K562 (cell line): ENCODE data around the gene TANC1. TPM values are rescaled to one million over a fixed set of nuclear protein-coding genes. Genes with fewer than 3 reads are reported as not detected.

Source experiments
- ARID4B ChIP-seq: sonication (generic); formaldehyde crosslinking; IDR thresholded peaks from 2 replicates; pipeline ENCODE4 v1.8.0; 2022; ENCODE audit warnings: mild to moderate bottlenecking, missing genetic modification reagents
- CBFA2T2 ChIP-seq: fragments of 450-650 bp; conservative IDR thresholded peaks from 2 replicates; pipeline ENCODE4 v1.6.1; 2017; ENCODE audit warnings: mild to moderate bottlenecking
- CTCF ChIP-seq, 3 experiments: IDR thresholded peaks in 2 of 3; conservative IDR thresholded peaks in 1 of 3; 2 replicates each; pipeline ENCODE4 v1.5.1; 2011 to 2012; ENCODE audit warnings: low read length in 3 of 3, mild to moderate bottlenecking in 3 of 3, control low read depth in 2 of 3, improper control_type of control experiment in 1 of 3, inconsistent platforms in 1 of 3, low read depth in 1 of 3, mixed read lengths in 1 of 3, moderate library complexity in 1 of 3; ENCODE audit not compliant: insufficient read depth in 2 of 3
- CTCFL ChIP-seq: IDR thresholded peaks from 2 replicates; pipeline ENCODE4 v1.6.1; 2011; ENCODE audit warnings: borderline replicate concordance, low read depth, mild to moderate bottlenecking, moderate library complexity, low read length; ENCODE audit not compliant: insufficient read depth, poor library complexity, severe bottlenecking
- DEAF1 ChIP-seq: fragments of 450-650 bp; formaldehyde crosslinking; IDR thresholded peaks from 2 replicates; pipeline ENCODE4 v1.4.0; 2020; ENCODE audit warnings: mild to moderate bottlenecking, moderate library complexity
- EZH2 ChIP-seq: IDR thresholded peaks from 2 replicates; pipeline ENCODE4 v1.6.1; 2012; ENCODE audit warnings: low read depth, mild to moderate bottlenecking, inconsistent platforms, low read length, borderline replicate concordance
- FOXA3 ChIP-seq, 2 experiments: fragments of 450-650 bp in 1 of 2; sonication (generic) in 1 of 2; formaldehyde crosslinking; IDR thresholded peaks in 1 of 2; conservative IDR thresholded peaks in 1 of 2; 2 replicates each; pipeline versions ENCODE4 v1.4.0 to v1.8.0; 2020 to 2022; ENCODE audit warnings: mild to moderate bottlenecking in 2 of 2, missing genetic modification reagents in 1 of 2
- HBP1 ChIP-seq: fragments of 450-650 bp; formaldehyde crosslinking; IDR thresholded peaks from 2 replicates; pipeline ENCODE4 v1.4.0; 2022; ENCODE audit warnings: missing genetic modification characterization
- LEF1 ChIP-seq: fragments of 450-650 bp; IDR thresholded peaks from 2 replicates; pipeline ENCODE4 v1.6.1; 2016; ENCODE audit warnings: mild to moderate bottlenecking
- NELFE ChIP-seq: IDR thresholded peaks from 2 replicates; pipeline ENCODE4 v1.6.1; 2011; ENCODE audit warnings: mild to moderate bottlenecking; ENCODE audit not compliant: insufficient read depth, insufficient read length
- PML ChIP-seq: IDR thresholded peaks from 2 replicates; pipeline ENCODE4 v1.6.1; 2012; ENCODE audit warnings: low read length, inconsistent platforms
- RAD21 ChIP-seq, 2 experiments: fragments of 250-450 bp in 1 of 2; fragments of 450-650 bp in 1 of 2; sonication (Bioruptor Pico) in 1 of 2; formaldehyde crosslinking in 1 of 2; IDR thresholded peaks in 1 of 2; conservative IDR thresholded peaks in 1 of 2; 2 replicates each; pipeline versions ENCODE4 v1.4.0 to v1.8.0; 2020 to 2022; ENCODE audit warnings: mild to moderate bottlenecking in 2 of 2, moderate library complexity in 1 of 2
- RCOR1 ChIP-seq, 2 experiments: IDR thresholded peaks; 2 replicates each; pipeline ENCODE4 v1.6.1; 2012; ENCODE audit warnings: low read depth in 2 of 2, low read length in 2 of 2, borderline replicate concordance in 1 of 2, improper control_type of control experiment in 1 of 2
- SIX5 ChIP-seq, 2 experiments: IDR thresholded peaks; 2 replicates each; pipeline ENCODE4 v1.6.1; 2011; ENCODE audit warnings: low read length in 2 of 2, borderline replicate concordance in 1 of 2, low read depth in 1 of 2, mild to moderate bottlenecking in 1 of 2, moderate library complexity in 1 of 2; ENCODE audit not compliant: insufficient read depth in 1 of 2
- SMC3 ChIP-seq: conservative IDR thresholded peaks from 2 replicates; pipeline ENCODE4 v1.6.1; 2011; ENCODE audit warnings: low read depth, low read length, improper control_type of control experiment; ENCODE audit not compliant: insufficient read depth
- polyA plus RNA-seq, 8 experiments: library from polyadenylated mRNA; depleted of rRNA in 4 of 8; stranded (reverse) in 5 of 8; unstranded in 3 of 8; fragments of >200 nt; fragmentation: Nextera tagmentation in 2 of 8; fragmentation: Illumina TruSeq in 1 of 8; extraction: Ambion mirVana in 2 of 8; extraction: Trizol in 1 of 8; gene quantifications; 2 replicates each; pipeline versions ENCODE4 v1.2.1 to v1.2.3, GENCODE V29; 2011 to 2014; ENCODE audit warnings: inconsistent platforms in 1 of 8, missing spikeins in 1 of 8
- total RNA-seq, 7 experiments: library from RNA; depleted of rRNA in 6 of 7; stranded (reverse); fragments of >200 nt in 6 of 7; fragmentation: Illumina TruSeq in 2 of 7; extraction: Trizol in 2 of 7; gene quantifications; 2 replicates each; pipeline versions ENCODE4 v1.2.1 to v1.2.3, GENCODE V29; 2011 to 2021; ENCODE audit warnings: low replicate concordance in 1 of 7

Gene TANC1
- total and polyA plus RNA-seq, 9 of the 15 experiments (the other 6 are each of a cell fraction or from before 2014, with no cell fraction given), result under 0.01 to 0.20 (median 0.07) TPM; not detected in 1

- TF ChIP-seq HBP1 (CRISPR knock-in tag) (no peak), PML (no peak), SIX5 (IDR thresholded peaks at IDR 0.05; ENCODE audit: borderline replicate concordance in 1 of 2, insufficient read depth in 1 of 2, low read depth in 1 of 2, low read length in 2 of 2) (no peak), RAD21 (CRISPR knock-in tag; conservative IDR thresholded peaks at IDR 0.05 in 1 of 2, IDR thresholded peaks at IDR 0.05 in 1 of 2) (peak; percentile 56 to 83), ARID4B (no peak), EZH2 (no peak), DEAF1 (CRISPR knock-in tag) (peak; percentile 44; the same call in 1 of the 2 replicates), SMC3 (peak; percentile 65), CTCF (IDR thresholded peaks at IDR 0.05 in 2 of 3, conservative IDR thresholded peaks at IDR 0.05 in 1 of 3; ENCODE audit: insufficient read depth in 2 of 3, low read depth in 1 of 3, low read length in 3 of 3) (peak; percentile 61 to 72 (median 67)), LEF1 (no peak), NELFE (no peak), CBFA2T2 (no peak), FOXA3 (CRISPR knock-in tag; conservative IDR thresholded peaks at IDR 0.05 in 1 of 2, IDR thresholded peaks at IDR 0.05 in 1 of 2) (no peak), CTCFL (peak; percentile 35), RCOR1 (IDR thresholded peaks at IDR 0.05; ENCODE audit: borderline replicate concordance in 1 of 2, low read depth in 2 of 2, low read length in 2 of 2) (peak in 1 of 2 experiments; percentile 58; a peak in 2 of 4 replicates)
Observed at GRCh38 chr2:159208438-159208837, 240.0 kb downstream of the TANC1 start (continued).
